Muscle of leg (tissue), 11 donors: ENCODE data around the gene STRBP. TPM values are rescaled to one million over a fixed set of nuclear protein-coding genes. Genes with fewer than 3 reads are reported as not detected.

Experiments used
- DNase-seq: peaks from one replicate; pipeline ENCODE4 v3.0.0; 2013
- H3K27ac ChIP-seq: one replicate; pipeline ENCODE4 v1.5.1; 2013; ENCODE audit warnings: mild to moderate bottlenecking, low read length, control low read depth
- H3K27me3 ChIP-seq: one replicate; pipeline ENCODE4 v1.6.1; 2013; ENCODE audit warnings: low read length; ENCODE audit not compliant: control insufficient read depth, insufficient read depth
- H3K36me3 ChIP-seq: one replicate; pipeline ENCODE4 v1.6.1; 2013; ENCODE audit warnings: low read length; ENCODE audit not compliant: control insufficient read depth, insufficient read depth
- H3K4me1 ChIP-seq: one replicate; pipeline ENCODE4 v1.6.1; 2013; ENCODE audit warnings: low read length; ENCODE audit not compliant: control insufficient read depth, insufficient read depth
- H3K4me3 ChIP-seq: one replicate; pipeline ENCODE4 v1.5.1; 2013; ENCODE audit warnings: low read length, control low read depth
- H3K9me3 ChIP-seq: replicated peaks from 2 replicates; pipeline ENCODE4 v1.6.1; 2013; ENCODE audit warnings: low read depth, low read length; ENCODE audit not compliant: control insufficient read depth
- WGBS: methylation state at CpG from one replicate; pipeline ENCODE4 v1.1.5; 2013; ENCODE audit warnings: missing lambda C conversion rate; ENCODE audit not compliant: insufficient coverage; 5-methylcytosine and 5-hydroxymethylcytosine counted together
- polyA plus RNA-seq, 8 donors: library from polyadenylated mRNA; unstranded; fragments of 120-200 nt; gene quantifications; one replicate each; pipeline versions ENCODE4 v1.2.1 to v1.2.3, GENCODE V29; 2013; ENCODE audit warnings: inconsistent platforms in 1 of 8, low replicate concordance in 1 of 8; ENCODE audit not compliant: insufficient read length in 8 of 8, insufficient read depth in 1 of 8
- total RNA-seq: library from RNA; stranded (reverse); fragments of 120-200 nt; gene quantifications from one replicate; pipeline ENCODE4 v1.2.4, GENCODE V29; 2013

STRBP gene
- total and polyA plus RNA-seq, 9 donors, result 8.2 to 14.3 (median 9.4) TPM

DNA sequence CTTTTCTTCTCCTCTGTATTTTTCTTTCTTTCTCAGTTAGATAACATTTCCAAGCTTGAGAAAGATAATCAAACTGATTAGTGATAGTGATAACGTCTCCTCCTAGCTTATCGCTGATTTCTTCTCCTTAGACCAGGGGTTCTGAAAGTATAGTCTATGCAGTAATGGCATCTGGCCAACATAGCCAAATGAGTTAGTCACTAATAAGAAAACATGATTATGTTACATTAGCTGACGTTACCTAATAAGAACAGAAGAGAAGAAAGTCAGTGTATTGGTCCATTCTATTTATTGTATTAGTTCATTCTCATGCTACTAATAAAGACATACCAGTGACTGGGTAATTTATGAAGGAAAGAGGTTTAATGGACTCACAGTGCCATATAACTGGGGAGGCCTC, 111.2 kb downstream of the STRBP start:
- no peaks in the 10 kb centered on the region for H3K4me1 ChIP-seq
- WGBS, result no CpG with 5 or more reads among the region's 3 CpGs

DNA sequence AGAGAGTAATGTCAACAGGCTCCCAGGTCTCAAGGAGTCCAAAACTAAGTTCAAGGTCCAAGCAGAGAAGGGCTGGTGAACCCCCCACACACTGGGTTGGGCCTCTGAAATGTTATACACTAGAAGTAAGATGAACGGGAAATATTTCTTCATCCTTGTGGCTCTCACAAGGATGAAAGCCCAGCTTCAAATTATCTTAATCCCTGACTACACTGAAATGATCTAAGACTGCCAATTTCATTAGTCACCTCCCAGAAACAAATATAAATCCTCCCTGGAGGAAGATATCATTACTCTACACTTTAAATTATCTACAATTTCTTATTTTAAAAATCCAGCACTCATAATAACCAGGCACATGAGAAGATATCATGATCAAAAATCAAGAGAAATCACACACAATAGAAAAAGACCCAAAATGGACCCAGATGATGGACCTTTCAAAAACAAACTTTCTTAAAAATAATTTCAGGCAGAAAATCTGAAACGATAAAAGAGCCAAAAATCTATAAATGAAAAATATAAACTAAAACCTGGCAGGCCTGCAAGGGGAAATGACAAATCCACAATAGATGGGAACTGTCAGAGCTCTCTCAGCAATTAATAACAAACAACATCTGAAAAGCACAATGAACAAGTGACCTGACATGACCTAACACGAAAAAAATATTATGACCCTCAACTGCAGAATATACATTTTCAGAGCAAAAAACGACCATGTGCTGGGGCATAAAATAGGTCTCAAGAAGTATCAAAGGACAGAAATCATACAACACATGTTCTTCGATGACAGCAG, 117.5 kb downstream of the STRBP start:
- WGBS, result no CpG with 5 or more reads among the region's 5 CpGs

More for the DNA sequence above, 111.2 kb downstream of the STRBP start:
- Histone ChIP-seq H3K27me3 (no peaks in the 10 kb centered on the region), H3K9me3 (no peaks in the 10 kb centered on the region), H3K4me3 (no peak overlapping the region), H3K27ac (no peak overlapping the region), H3K36me3 (no peaks in the 10 kb centered on the region)
- DNase-seq, result no peak

GRCh38 chr9:123149067-123149466, 119.3 kb downstream of the STRBP start:
- DNase-seq, result no peak
- WGBS, result no CpG with 5 or more reads among the region's 1 CpG
- Histone ChIP-seq H3K9me3 (no peaks in the 10 kb centered on the region), H3K4me1 (no peaks in the 10 kb centered on the region), H3K27me3 (no peaks in the 10 kb centered on the region), H3K36me3 (no peaks in the 10 kb centered on the region), H3K4me3 (no peak overlapping the region), H3K27ac (no peak overlapping the region)

More for the DNA sequence above, 117.5 kb downstream of the STRBP start:
- no peak overlapping the region for H3K27ac ChIP-seq
- H3K36me3 ChIP-seq, result no peaks in the 10 kb centered on the region
- no peak overlapping the region for H3K4me3 ChIP-seq
- no peaks in the 10 kb centered on the region for H3K27me3 ChIP-seq
- no peak for DNase-seq
- H3K4me1 ChIP-seq, result no peaks in the 10 kb centered on the region
- H3K9me3 ChIP-seq, result no peaks in the 10 kb centered on the region

DNA sequence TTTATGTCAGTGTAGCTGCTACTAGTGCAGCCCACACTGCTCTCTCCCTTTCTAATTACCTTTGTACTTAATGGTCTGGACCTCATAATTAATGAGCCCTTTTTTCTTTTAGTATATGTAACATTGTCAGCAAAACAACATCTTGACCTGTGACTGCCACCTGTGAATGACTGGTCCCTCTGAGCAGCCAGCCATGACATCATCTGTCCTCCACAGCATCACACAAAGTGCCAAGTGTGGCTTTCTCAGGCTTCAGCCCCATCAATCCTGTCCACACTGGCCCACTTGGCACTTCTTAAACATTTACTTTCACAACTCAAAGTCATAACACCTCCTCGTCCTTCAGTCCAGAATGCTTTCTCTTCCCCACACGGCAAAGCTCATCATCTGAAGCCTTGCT, 130.2 kb downstream of the STRBP start:
- H3K4me3 ChIP-seq, result no peak overlapping the region
- no peaks in the 10 kb centered on the region for H3K27me3 ChIP-seq
- no peaks in the 10 kb centered on the region for H3K9me3 ChIP-seq
- no peak for DNase-seq
- no peaks in the 10 kb centered on the region for H3K36me3 ChIP-seq
- no peaks in the 10 kb centered on the region for H3K4me1 ChIP-seq
- no CpG with 5 or more reads among the region's 2 CpGs for WGBS
- no peak overlapping the region for H3K27ac ChIP-seq

DNA sequence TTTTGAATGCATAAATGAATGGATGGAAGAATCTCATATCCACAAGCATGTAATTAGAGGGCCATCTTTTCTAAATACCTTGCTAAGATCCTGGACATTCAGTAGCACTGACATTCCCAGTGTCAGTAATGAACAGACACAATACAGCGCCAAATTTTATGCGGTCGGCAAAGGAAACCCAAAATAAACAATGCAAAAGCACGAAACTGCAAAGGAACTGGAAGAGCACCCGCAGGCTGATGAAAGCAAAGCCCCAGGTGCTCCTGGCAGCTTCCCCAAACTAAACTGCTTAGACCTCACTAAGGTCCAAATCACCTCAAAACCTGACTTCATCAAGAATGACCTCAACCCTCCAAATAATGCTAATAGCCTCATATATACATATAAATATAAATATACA, 133.0 kb downstream of the STRBP start:
- DNase-seq, result no peak
- Histone ChIP-seq H3K27ac (no peak overlapping the region), H3K27me3 (no peaks in the 10 kb centered on the region), H3K4me1 (no peaks in the 10 kb centered on the region), H3K9me3 (no peaks in the 10 kb centered on the region), H3K4me3 (no peak overlapping the region), H3K36me3 (no peaks in the 10 kb centered on the region)
- 90% methylated on average over 5 of the region's 5 CpGs for WGBS

- Histone ChIP-seq H3K4me1 (no peaks in the 10 kb centered on the region), H3K9me3 (no peaks in the 10 kb centered on the region), H3K36me3 (peaks cover 4% of the 10 kb centered on the region), H3K27me3 (no peaks in the 10 kb centered on the region), H3K27ac (no peak overlapping the region), H3K4me3 (no peak overlapping the region)
- 86% methylated on average over 5 of the region's 6 CpGs for WGBS
- DNase-seq, result no peak
Measured at GRCh38 chr9:123132696-123133095, 135.7 kb downstream of the STRBP start.

GRCh38 chr9:123131993-123132392, 136.4 kb downstream of the STRBP start:
- no peak for DNase-seq
- peaks cover 4% of the 10 kb centered on the region for H3K36me3 ChIP-seq
- no peak overlapping the region for H3K4me3 ChIP-seq
- no peaks in the 10 kb centered on the region for H3K4me1 ChIP-seq
- H3K27me3 ChIP-seq, result no peaks in the 10 kb centered on the region
- no peak overlapping the region for H3K27ac ChIP-seq
- no peaks in the 10 kb centered on the region for H3K9me3 ChIP-seq

GRCh38 chr9:123131258-123131657, 137.1 kb downstream of the STRBP start:
- WGBS, result 86% methylated on average over 1 of the region's 1 CpG

DNA sequence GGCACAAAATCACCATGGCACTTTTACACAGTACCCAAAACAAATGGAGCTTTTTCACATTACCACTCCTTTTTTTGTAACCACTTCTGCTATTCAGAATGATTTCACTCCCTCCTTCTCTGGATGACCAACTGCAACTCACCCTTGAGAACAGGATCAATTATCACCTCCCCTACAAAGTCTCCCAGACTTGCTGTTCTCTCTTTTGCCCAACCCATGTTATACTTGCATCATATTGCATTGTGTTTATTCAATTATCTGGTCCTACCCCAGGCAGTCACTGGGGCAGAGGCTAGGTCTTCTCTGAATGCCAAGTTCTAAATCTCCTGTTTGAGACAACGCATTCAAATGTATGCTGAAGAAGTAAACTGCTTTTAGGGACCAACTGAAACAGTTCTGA, 139.0 kb downstream of the STRBP start:
- no peaks in the 10 kb centered on the region for H3K4me1 ChIP-seq
- DNase-seq, result no peak
- no peak overlapping the region for H3K27ac ChIP-seq
- no peaks in the 10 kb centered on the region for H3K27me3 ChIP-seq
- no CpG with 5 or more reads among the region's 1 CpG for WGBS
- peaks cover 4% of the 10 kb centered on the region for H3K36me3 ChIP-seq
- H3K9me3 ChIP-seq, result no peaks in the 10 kb centered on the region
- H3K4me3 ChIP-seq, result no peak overlapping the region

More at GRCh38 chr9:123131258-123131657, 137.1 kb downstream of the STRBP start:
- no peaks in the 10 kb centered on the region for H3K4me1 ChIP-seq
- no peaks in the 10 kb centered on the region for H3K9me3 ChIP-seq
- H3K27me3 ChIP-seq, result no peaks in the 10 kb centered on the region
- no peak overlapping the region for H3K27ac ChIP-seq
- H3K4me3 ChIP-seq, result no peak overlapping the region
- peaks cover 4% of the 10 kb centered on the region for H3K36me3 ChIP-seq
- DNase-seq, result no peak

- no peak for DNase-seq
- Histone ChIP-seq H3K4me3 (no peak overlapping the region), H3K9me3 (no peaks in the 10 kb centered on the region), H3K36me3 (peaks cover 4% of the 10 kb centered on the region), H3K27me3 (no peaks in the 10 kb centered on the region), H3K27ac (no peak overlapping the region), H3K4me1 (no peaks in the 10 kb centered on the region)
- 75% methylated on average over 1 of the region's 4 CpGs for WGBS
Measured at GRCh38 chr9:123128591-123128990, 139.8 kb downstream of the STRBP start.
